ENCODE data around the gene DYSF. TPM values are rescaled to one million over a fixed set of nuclear protein-coding genes. Genes with fewer than 3 reads are reported as not detected.

Gene DYSF
- polyA plus RNA-seq, 1 of the 3 experiments (the other 2 are of a cell fraction), result 0.10 TPM

DNA sequence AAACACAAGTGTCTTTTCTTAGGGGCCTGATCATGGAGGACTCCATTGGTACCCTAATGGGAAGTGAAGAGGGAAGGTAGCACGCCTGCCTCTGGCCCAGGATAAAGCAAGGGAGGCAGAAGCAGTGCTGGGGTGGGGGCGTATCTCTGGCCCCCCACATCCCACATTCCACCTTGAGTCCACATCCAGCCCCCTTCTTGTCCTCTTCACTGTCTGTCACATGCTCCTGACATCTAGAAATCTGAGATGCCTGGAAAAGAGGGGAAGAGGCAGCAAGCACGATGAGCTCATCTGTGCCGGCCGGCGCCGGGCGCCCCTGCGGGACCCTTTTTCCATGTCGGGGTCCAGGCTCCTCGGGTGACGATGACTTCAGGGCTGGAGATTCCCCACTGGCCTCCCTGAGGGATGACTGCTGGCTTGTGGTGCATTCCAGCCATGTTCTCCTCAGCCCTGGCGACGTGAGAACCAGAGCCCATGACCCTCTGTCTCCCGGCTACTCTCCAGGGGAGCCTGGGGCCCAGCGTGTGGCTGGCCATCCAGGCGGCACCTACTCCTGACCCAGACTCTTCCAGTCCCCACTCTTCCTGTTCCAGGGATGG, 277.5 kb downstream of the DYSF start (continued):
- TF ChIP-seq TAF1 (IDR thresholded peaks at IDR 0.05; ENCODE audit: borderline replicate concordance, low read depth, low read length) (no peak), MEF2A (IDR thresholded peaks at IDR 0.05; ENCODE audit: borderline replicate concordance, low read depth) (no peak), FOXM1 (IDR thresholded peaks at IDR 0.05; ENCODE audit: low read depth) (no peak)

DNA sequence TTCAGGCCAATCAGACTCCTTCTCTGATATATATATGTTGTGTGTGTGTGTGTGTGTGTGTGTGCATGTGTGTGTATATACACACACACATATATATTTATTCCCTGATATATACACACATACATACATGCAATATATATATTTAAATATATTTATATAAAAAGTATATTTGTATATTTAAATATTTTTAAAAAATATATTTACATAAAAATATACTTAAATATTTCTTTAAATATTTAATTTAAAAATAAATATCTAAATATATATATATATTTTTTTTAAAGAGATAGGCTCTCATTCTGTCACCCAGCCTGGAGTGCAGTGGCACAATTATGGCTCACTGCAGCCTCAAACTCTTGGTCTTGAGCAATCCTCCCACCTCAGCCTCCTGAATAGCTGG, 281.3 kb downstream of the DYSF start:
- Histone ChIP-seq H4K20me1 (ENCODE audit: insufficient read depth) (no peaks in the 10 kb centered on the region), H3K4me3 (ENCODE audit: low read depth in 2 of 2, low read length in 1 of 2) (no peak overlapping the region), H3K9me2 (no peaks in the 10 kb centered on the region), H3K4me1 (ENCODE audit: control insufficient read depth in 1 of 2, insufficient read depth in 2 of 2, low read depth in 1 of 2, low read length in 1 of 2) (peaks cover 0 to 4% of the 10 kb centered on the region in 2 experiments; a peak in 1 of 4 replicates), H3K79me2 (ENCODE audit: insufficient read depth) (no peaks in the 10 kb centered on the region), H2AFZ (ENCODE audit: low read depth) (no peak overlapping the region), H3F3A (replicated peaks; ENCODE audit: insufficient read depth) (no peaks in the 10 kb centered on the region), H3K9ac (no peak overlapping the region), H3K36me3 (replicated peaks in 1 of 2; ENCODE audit: control insufficient read depth in 1 of 2, insufficient read depth in 2 of 2, low read length in 1 of 2) (no peaks in the 10 kb centered on the region), H3K9me3 (no peaks in the 10 kb centered on the region), H3K27ac (ENCODE audit: low read depth in 2 of 2, low read length in 1 of 2) (no peak overlapping the region), H3K27me3 (ENCODE audit: insufficient read depth) (no peaks in the 10 kb centered on the region), H3K4me2 (no peak overlapping the region)
- no peak for DNase-seq
- ChIA-PET POLR2A (no interaction called here), CTCF (no interaction called here)
- TF ChIP-seq TCF12 (IDR thresholded peaks at IDR 0.05), result no peak
- TF ChIP-seq NFIC (IDR thresholded peaks at IDR 0.05; ENCODE audit: borderline replicate concordance), result no peak
- no peak for TF ChIP-seq NRF1 (IDR thresholded peaks at IDR 0.05; ENCODE audit: low read depth, low read length)
- TF ChIP-seq PBX3 (IDR thresholded peaks at IDR 0.05), result no peak

GRCh38 chr2:71735676-71736075, 282.3 kb downstream of the DYSF start:
- Histone ChIP-seq H3K27me3 (ENCODE audit: insufficient read depth) (no peaks in the 10 kb centered on the region), H3K4me3 (ENCODE audit: low read depth in 2 of 2, low read length in 1 of 2) (no peak overlapping the region), H3K79me2 (ENCODE audit: insufficient read depth) (no peaks in the 10 kb centered on the region), H3K4me1 (ENCODE audit: control insufficient read depth in 1 of 2, insufficient read depth in 2 of 2, low read depth in 1 of 2, low read length in 1 of 2) (peaks cover 0 to 4% of the 10 kb centered on the region in 2 experiments; a peak in 1 of 4 replicates), H4K20me1 (ENCODE audit: insufficient read depth) (no peaks in the 10 kb centered on the region), H3K9me2 (no peaks in the 10 kb centered on the region), H3K27ac (ENCODE audit: low read depth in 2 of 2, low read length in 1 of 2) (no peak overlapping the region), H3K9me3 (no peaks in the 10 kb centered on the region), H3K36me3 (replicated peaks in 1 of 2; ENCODE audit: control insufficient read depth in 1 of 2, insufficient read depth in 2 of 2, low read length in 1 of 2) (no peaks in the 10 kb centered on the region), H3K9ac (no peak overlapping the region), H3K4me2 (no peak overlapping the region), H3F3A (replicated peaks; ENCODE audit: insufficient read depth) (no peaks in the 10 kb centered on the region), H2AFZ (ENCODE audit: low read depth) (no peak overlapping the region)
- CTCF ChIA-PET, result no interaction called here
- WGBS (ENCODE audit: low lambda C conversion rate), result 57% methylated on average over 1 of the region's 1 CpG
- TF ChIP-seq RAD21 (IDR thresholded peaks at IDR 0.05; ENCODE audit: low read length) (no peak), JUND (IDR thresholded peaks at IDR 0.05) (no peak), CHD2 (IDR thresholded peaks at IDR 0.05; ENCODE audit: low read length, partially characterized antibody) (no peak), EP300 (IDR thresholded peaks at IDR 0.05; ENCODE audit: borderline replicate concordance in 1 of 2, low read depth in 1 of 2, low read length in 1 of 2) (no peak), RXRA (IDR thresholded peaks at IDR 0.05; ENCODE audit: borderline replicate concordance, low read depth) (no peak), RCOR1 (IDR thresholded peaks at IDR 0.05; ENCODE audit: low read length) (no peak), SIN3A (IDR thresholded peaks at IDR 0.05; ENCODE audit: borderline replicate concordance, low read depth, low read length) (no peak), FOSL2 (IDR thresholded peaks at IDR 0.05; ENCODE audit: borderline replicate concordance, low read depth) (no peak), TEAD4 (IDR thresholded peaks at IDR 0.05; ENCODE audit: borderline replicate concordance, insufficient read depth) (no peak), RFX5 (IDR thresholded peaks at IDR 0.05; ENCODE audit: low read length) (no peak), USF1 (IDR thresholded peaks at IDR 0.05; ENCODE audit: borderline replicate concordance, low read depth) (no peak), TCF12 (IDR thresholded peaks at IDR 0.05) (no peak), FOXJ3 (CRISPR knock-in tag; IDR thresholded peaks at IDR 0.05) (no peak)
- TF ChIP-seq, protein P1, sequence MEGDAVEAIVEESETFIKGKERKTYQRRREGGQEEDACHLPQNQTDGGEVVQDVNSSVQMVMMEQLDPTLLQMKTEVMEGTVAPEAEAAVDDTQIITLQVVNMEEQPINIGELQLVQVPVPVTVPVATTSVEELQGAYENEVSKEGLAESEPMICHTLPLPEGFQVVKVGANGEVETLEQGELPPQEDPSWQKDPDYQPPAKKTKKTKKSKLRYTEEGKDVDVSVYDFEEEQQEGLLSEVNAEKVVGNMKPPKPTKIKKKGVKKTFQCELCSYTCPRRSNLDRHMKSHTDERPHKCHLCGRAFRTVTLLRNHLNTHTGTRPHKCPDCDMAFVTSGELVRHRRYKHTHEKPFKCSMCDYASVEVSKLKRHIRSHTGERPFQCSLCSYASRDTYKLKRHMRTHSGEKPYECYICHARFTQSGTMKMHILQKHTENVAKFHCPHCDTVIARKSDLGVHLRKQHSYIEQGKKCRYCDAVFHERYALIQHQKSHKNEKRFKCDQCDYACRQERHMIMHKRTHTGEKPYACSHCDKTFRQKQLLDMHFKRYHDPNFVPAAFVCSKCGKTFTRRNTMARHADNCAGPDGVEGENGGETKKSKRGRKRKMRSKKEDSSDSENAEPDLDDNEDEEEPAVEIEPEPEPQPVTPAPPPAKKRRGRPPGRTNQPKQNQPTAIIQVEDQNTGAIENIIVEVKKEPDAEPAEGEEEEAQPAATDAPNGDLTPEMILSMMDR (IDR thresholded peaks at IDR 0.05), result no peak
- TF ChIP-seq, protein P2, sequence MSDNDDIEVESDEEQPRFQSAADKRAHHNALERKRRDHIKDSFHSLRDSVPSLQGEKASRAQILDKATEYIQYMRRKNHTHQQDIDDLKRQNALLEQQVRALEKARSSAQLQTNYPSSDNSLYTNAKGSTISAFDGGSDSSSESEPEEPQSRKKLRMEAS (IDR thresholded peaks at IDR 0.05; ENCODE audit: low read depth), result no peak
- TF ChIP-seq, protein P3, sequence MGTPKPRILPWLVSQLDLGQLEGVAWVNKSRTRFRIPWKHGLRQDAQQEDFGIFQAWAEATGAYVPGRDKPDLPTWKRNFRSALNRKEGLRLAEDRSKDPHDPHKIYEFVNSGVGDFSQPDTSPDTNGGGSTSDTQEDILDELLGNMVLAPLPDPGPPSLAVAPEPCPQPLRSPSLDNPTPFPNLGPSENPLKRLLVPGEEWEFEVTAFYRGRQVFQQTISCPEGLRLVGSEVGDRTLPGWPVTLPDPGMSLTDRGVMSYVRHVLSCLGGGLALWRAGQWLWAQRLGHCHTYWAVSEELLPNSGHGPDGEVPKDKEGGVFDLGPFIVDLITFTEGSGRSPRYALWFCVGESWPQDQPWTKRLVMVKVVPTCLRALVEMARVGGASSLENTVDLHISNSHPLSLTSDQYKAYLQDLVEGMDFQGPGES (IDR thresholded peaks at IDR 0.05; ENCODE audit: low read depth, low read length), result no peak
- no peak for DNase-seq
- POLR2A ChIA-PET, result no interaction called here
